Fibroblast of pulmonary artery (primary cell): ENCODE data around the gene NTM.

ENCODE experiments used
- DNase-seq: peaks from one replicate; pipeline ENCODE4 v3.0.0-alpha.2; 2010; ENCODE audit warnings: low read depth
- H3K4me3 ChIP-seq: replicated peaks from 2 replicates; pipeline ENCODE4 v1.5.1; 2011; ENCODE audit warnings: low read depth, mild to moderate bottlenecking, control low read depth, low read length, moderate library complexity
- CTCF ChIP-seq: IDR thresholded peaks from 2 replicates; pipeline ENCODE4 v1.5.1; 2011; ENCODE audit warnings: mild to moderate bottlenecking, control low read depth, low read length, inconsistent platforms; ENCODE audit errors: missing control alignments

Gene NTM

GRCh38 chr11:131370090-131370751, at the start of gene NTM:
NTM (plus strand) TSS chr11:131370615.
- H3K4me3 ChIP-seq: no peak within 1 kb of the TSS
- no peak for TF ChIP-seq CTCF
- DNase-seq: peak; percentile 8

GRCh38 chr11:131324921-131325570, 45.4 kb upstream of the NTM start:
- no peak overlapping the region for H3K4me3 ChIP-seq
- TF ChIP-seq CTCF: no peak
- no peak for DNase-seq

- TF ChIP-seq CTCF: no peak
- no peak for DNase-seq
Measured at GRCh38 chr11:131326829-131327228, 43.6 kb upstream of the NTM start.

GRCh38 chr11:131327421-131327820, 43.0 kb upstream of the NTM start:
- no peak overlapping the region for H3K4me3 ChIP-seq
- DNase-seq: no peak
- no peak for TF ChIP-seq CTCF

More at GRCh38 chr11:131326829-131327228, 43.6 kb upstream of the NTM start:
- H3K4me3 ChIP-seq: no peak overlapping the region

- no peak for TF ChIP-seq CTCF
- DNase-seq: no peak
- no peak overlapping the region for H3K4me3 ChIP-seq
Measured at GRCh38 chr11:131328843-131329242, 41.6 kb upstream of the NTM start.

GRCh38 chr11:131331010-131331409, 39.4 kb upstream of the NTM start:
- H3K4me3 ChIP-seq: no peak overlapping the region
- DNase-seq: no peak
- no peak for TF ChIP-seq CTCF

GRCh38 chr11:131331546-131331945, 38.9 kb upstream of the NTM start:
- TF ChIP-seq CTCF: no peak
- DNase-seq: no peak
- no peak overlapping the region for H3K4me3 ChIP-seq
